Epithelial cell of esophagus (primary cell): ENCODE results near the gene CDC14B.
A peak's percentile ranks its signal among the peaks of the same experiment; 100 is the strongest.

Source experiments
- DNase-seq: peaks from one replicate; pipeline ENCODE4 v3.0.0; 2010; ENCODE audit warnings: low read depth
- H3K4me3 ChIP-seq: 2 replicates; pipeline ENCODE4 v1.5.1; 2011; ENCODE audit warnings: mild to moderate bottlenecking, low read length, control low read depth
- CTCF ChIP-seq: IDR thresholded peaks from 2 replicates; pipeline ENCODE4 v1.5.1; 2011; ENCODE audit warnings: low read depth, mild to moderate bottlenecking, low read length, control low read depth, inconsistent platforms; ENCODE audit not compliant: insufficient read depth; ENCODE audit errors: missing control alignments

CDC14B gene

GRCh38 chr9:96567203-96567700 lies 52.4 kb downstream of the CDC14B start:
- DNase-seq, result no peak
- peak overlapping the region; percentile 51 for H3K4me3 ChIP-seq
- no peak for TF ChIP-seq CTCF

GRCh38 chr9:96566498-96567202 lies 53.0 kb downstream of the CDC14B start:
- peak overlapping the region; percentile 51 for H3K4me3 ChIP-seq
- TF ChIP-seq CTCF, result peak; percentile 41
- peak; percentile 43 for DNase-seq

GRCh38 chr9:96565671-96566497 lies 53.8 kb downstream of the CDC14B start:
- no peak for TF ChIP-seq CTCF
- DNase-seq, result peak; percentile 46
- peak overlapping the region; percentile 51 for H3K4me3 ChIP-seq

- TF ChIP-seq CTCF, result no peak
- H3K4me3 ChIP-seq, result no peak overlapping the region
- no peak for DNase-seq
These were observed 55.4 kb downstream of the CDC14B start for GRCh38 chr9:96564217-96564616.

DNA sequence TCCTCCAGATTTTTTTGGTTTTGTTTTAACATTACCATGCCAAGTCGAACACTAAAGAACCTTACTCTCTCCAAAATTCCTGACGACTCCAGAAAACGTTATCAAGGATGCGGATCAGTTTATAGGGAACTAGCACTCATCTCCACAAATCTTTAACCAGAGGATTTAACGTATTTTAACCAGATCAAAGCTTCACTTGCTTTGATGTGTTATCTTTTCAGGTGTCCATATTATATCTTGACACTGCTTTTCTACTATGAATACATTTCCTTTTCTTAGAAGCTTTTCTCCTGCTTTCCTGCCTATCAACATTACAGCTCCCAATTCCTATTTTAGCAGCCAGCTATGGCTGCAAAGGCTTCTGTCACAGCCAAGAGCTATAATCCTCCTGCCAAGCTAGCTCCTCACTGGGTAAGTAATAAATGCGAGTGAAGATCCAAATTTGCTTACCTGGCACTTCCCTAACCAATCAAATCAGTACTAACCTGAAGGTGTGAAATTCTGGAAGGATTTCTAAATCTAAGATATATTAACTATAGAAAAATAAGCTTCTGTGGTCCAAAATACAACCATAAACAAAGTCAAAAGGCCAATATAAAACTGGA lies 60.2 kb downstream of the CDC14B start:
- no peak for DNase-seq
- no peak overlapping the region for H3K4me3 ChIP-seq
- no peak for TF ChIP-seq CTCF

DNA sequence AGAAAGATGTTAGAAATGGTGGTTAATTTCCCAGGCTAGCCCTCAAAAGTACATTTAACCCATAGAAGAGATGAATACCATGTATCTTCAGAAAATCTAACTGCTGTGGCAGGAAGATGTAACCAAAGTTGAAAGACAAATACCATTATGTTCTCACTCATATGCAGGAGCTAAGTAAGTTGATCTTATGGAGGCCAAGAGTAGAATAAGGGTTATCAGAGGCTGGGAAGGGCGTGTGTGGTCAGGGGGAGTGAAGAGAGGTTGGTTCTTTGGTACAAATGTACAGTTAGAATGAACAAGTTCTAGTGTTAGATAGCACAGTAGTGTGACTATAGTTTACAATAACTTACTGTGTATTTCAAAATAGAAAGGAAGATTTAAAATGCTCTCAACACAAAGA lies 61.7 kb downstream of the CDC14B start:
- no peak overlapping the region for H3K4me3 ChIP-seq
- no peak for TF ChIP-seq CTCF
- no peak for DNase-seq
